OCI-LY3 (cell line): Measurements from ENCODE around the gene CUX1.

Experiments used
- H2AFZ ChIP-seq: fragments of 200-600, 300-600 bp; shearing (Covaris generic); 2 replicates; pipeline ENCODE4 v1.6.0; 2014; ENCODE audit warnings: antibody characterized with exemption, low read depth, low read length
- H3K27ac ChIP-seq: fragments of 200-600, 300-600 bp; sonication (generic); 2 replicates; pipeline ENCODE4 v1.5.1; 2014; ENCODE audit warnings: mild to moderate bottlenecking, low read length, moderate library complexity, mixed read lengths
- H3K27me3 ChIP-seq: fragments of 200-600, 300-600 bp; sonication (generic); 2 replicates; pipeline ENCODE4 v1.6.1; 2014; ENCODE audit warnings: low read depth, low read length, mixed read lengths
- H3K36me3 ChIP-seq: fragments of 200-600, 300-600 bp; sonication (generic); replicated peaks from 2 replicates; pipeline ENCODE3; 2014; ENCODE audit warnings: low read depth, low read length, mixed read lengths
- H3K4me1 ChIP-seq: fragments of 300-600, 200-600 bp; sonication (generic); 2 replicates; pipeline ENCODE4 v1.6.1; 2014; ENCODE audit warnings: low read length, mixed read lengths
- H3K4me2 ChIP-seq: fragments of 200-600, 300-600 bp; sonication (generic); 2 replicates; pipeline ENCODE4 v1.6.1; 2014; ENCODE audit warnings: low read length, mixed read lengths
- H3K4me3 ChIP-seq: fragments of 300-600, 200-600 bp; sonication (generic); 2 replicates; pipeline ENCODE4 v1.5.1; 2014; ENCODE audit warnings: antibody characterized with exemption, mild to moderate bottlenecking, low read length, moderate library complexity
- H3K79me2 ChIP-seq: fragments of 300-600, 200-600 bp; shearing (Covaris generic); 2 replicates; pipeline ENCODE4 v1.6.1; 2014; ENCODE audit warnings: mild to moderate bottlenecking, low read length, mixed read lengths
- H3K9ac ChIP-seq: fragments of 300-600, 200-600 bp; shearing (Covaris generic); 2 replicates; pipeline ENCODE4 v1.6.0; 2014; ENCODE audit warnings: mild to moderate bottlenecking, low read length, moderate library complexity
- H3K9me3 ChIP-seq: fragments of 200-600, 300-600 bp; shearing (Covaris generic); 2 replicates; pipeline ENCODE4 v1.6.1; 2014; ENCODE audit warnings: low read length, mixed read lengths; ENCODE audit not compliant: insufficient read depth
- H4K20me1 ChIP-seq: fragments of 200-600, 300-600 bp; sonication (generic); 2 replicates; pipeline ENCODE4 v1.6.1; 2016; ENCODE audit warnings: low read length, mixed read lengths; ENCODE audit not compliant: insufficient read depth
- EZH2phosphoT487 ChIP-seq: fragments of 200-600 bp; shearing (Covaris generic); IDR thresholded peaks from 2 replicates; pipeline ENCODE4 v1.6.1; 2018; ENCODE audit warnings: antibody characterized with exemption, mixed run types, low read depth
- TF ChIP-seq, protein P1 (sequence below): fragments of 200-600, 300-600 bp; sonication (generic); IDR thresholded peaks from 2 replicates; pipeline ENCODE4 v1.5.1; 2014; ENCODE audit warnings: antibody characterized with exemption, low read length, low read depth

The CUX1 gene

DNA sequence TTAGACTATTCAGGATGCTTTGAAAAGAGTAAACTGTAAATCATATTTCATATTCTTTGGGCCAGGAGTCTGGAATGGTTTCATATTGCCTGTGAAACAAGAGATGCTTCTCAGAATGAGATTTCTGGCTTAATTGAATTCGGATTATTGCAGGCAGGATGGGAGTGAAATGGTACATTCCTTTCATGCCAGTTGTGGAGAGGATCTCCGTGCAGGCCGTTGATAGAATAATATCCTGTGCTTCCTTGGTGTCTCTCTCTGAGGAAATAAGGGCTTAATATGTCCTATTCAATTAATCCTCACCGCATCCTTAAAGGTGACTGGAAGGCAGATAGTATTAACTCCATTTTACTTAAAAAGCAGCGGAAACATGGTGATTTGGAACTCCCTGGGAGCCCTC is 56.6 kb downstream of the CUX1 start:
- H3K9ac ChIP-seq: no peak overlapping the region
- TF ChIP-seq, protein P1, sequence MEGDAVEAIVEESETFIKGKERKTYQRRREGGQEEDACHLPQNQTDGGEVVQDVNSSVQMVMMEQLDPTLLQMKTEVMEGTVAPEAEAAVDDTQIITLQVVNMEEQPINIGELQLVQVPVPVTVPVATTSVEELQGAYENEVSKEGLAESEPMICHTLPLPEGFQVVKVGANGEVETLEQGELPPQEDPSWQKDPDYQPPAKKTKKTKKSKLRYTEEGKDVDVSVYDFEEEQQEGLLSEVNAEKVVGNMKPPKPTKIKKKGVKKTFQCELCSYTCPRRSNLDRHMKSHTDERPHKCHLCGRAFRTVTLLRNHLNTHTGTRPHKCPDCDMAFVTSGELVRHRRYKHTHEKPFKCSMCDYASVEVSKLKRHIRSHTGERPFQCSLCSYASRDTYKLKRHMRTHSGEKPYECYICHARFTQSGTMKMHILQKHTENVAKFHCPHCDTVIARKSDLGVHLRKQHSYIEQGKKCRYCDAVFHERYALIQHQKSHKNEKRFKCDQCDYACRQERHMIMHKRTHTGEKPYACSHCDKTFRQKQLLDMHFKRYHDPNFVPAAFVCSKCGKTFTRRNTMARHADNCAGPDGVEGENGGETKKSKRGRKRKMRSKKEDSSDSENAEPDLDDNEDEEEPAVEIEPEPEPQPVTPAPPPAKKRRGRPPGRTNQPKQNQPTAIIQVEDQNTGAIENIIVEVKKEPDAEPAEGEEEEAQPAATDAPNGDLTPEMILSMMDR: no peak
- no peak for TF ChIP-seq EZH2phosphoT487
- H3K27me3 ChIP-seq: no peaks in the 10 kb centered on the region
- no peaks in the 10 kb centered on the region for H3K36me3 ChIP-seq
- no peak overlapping the region for H3K27ac ChIP-seq
- H2AFZ ChIP-seq: no peak overlapping the region
- peaks cover 68% of the 10 kb centered on the region for H4K20me1 ChIP-seq
- H3K79me2 ChIP-seq: peaks cover 73% of the 10 kb centered on the region
- H3K4me1 ChIP-seq: peaks cover 21% of the 10 kb centered on the region
- no peak overlapping the region for H3K4me2 ChIP-seq
- H3K9me3 ChIP-seq: no peaks in the 10 kb centered on the region
- H3K4me3 ChIP-seq: no peak overlapping the region

DNA sequence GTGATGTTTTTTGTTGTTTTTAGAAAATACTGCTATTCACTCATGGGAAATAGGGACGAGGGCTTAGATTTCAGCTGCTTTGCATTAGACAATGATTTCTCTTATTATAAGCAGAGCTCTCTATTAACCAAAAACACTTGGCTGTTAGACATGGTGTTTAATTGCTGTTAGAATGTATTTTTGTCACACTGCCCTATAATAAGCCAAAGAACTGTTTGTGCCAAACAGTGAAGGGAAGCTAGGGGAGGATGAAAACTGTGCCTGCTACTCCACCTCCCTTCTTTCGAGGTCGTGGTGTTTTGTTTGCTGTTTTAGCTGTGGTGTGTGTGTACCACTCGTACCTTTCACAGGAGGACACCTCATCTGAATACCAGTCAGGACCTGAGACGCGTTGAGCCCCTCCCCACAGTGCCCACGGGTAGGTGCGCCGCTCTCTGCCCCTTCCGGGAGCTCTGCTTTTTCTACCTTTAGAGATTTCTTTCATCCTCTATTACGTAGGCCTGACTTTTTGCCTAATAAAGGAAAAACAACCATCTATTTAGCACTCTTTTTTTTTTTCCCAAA is 57.9 kb downstream of the CUX1 start:
- Histone ChIP-seq H4K20me1 (peaks cover 68% of the 10 kb centered on the region), H2AFZ (no peak overlapping the region), H3K4me2 (no peak overlapping the region), H3K9me3 (no peaks in the 10 kb centered on the region), H3K4me3 (no peak overlapping the region), H3K4me1 (peaks cover 8% of the 10 kb centered on the region), H3K36me3 (no peaks in the 10 kb centered on the region), H3K79me2 (peaks cover 72% of the 10 kb centered on the region), H3K9ac (no peak overlapping the region), H3K27ac (no peak overlapping the region), H3K27me3 (no peaks in the 10 kb centered on the region)
- TF ChIP-seq EZH2phosphoT487: no peak
- TF ChIP-seq, protein P1: no peak

DNA sequence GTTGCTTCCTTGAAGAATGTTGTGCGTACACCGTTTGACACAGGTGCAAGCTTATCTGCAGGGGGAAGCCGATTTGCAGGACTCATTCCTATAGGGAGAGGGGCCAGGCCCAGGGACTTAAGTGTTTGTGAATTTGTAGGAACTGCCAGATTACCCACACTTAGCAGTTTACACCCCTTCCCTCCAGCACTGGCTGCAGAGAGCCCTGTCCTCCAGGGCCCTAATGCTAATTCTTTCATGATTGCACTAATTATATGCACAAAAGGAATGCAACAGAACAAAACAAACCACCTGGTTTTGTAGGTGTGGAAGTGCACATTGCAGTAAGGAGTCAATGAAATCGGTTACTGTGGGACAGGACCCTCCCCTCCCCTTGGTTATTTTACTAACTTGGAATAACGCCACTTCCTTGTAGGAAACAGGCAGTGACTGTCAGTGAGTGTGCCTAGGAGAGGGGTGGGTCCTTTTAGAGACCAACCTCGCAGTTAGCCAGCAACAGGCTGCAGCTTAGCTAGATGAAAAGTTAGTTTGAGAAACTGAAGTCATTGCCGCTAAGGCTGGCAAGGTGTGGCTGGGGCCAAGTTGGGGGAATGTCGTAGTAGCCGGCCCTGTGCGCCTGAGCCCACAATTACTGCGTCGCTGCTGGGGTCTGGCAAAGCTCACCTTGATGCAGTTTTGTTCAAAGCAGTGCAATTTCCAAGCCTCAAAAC is 60.6 kb downstream of the CUX1 start:
- H3K27ac ChIP-seq: no peak overlapping the region
- no peak overlapping the region for H2AFZ ChIP-seq
- H4K20me1 ChIP-seq: peaks cover 81% of the 10 kb centered on the region
- no peak overlapping the region for H3K9ac ChIP-seq
- no peak overlapping the region for H3K4me2 ChIP-seq
- TF ChIP-seq EZH2phosphoT487: no peak
- TF ChIP-seq, protein P1: no peak
- no peaks in the 10 kb centered on the region for H3K9me3 ChIP-seq
- no peaks in the 10 kb centered on the region for H3K4me1 ChIP-seq
- H3K27me3 ChIP-seq: no peaks in the 10 kb centered on the region
- H3K36me3 ChIP-seq: no peaks in the 10 kb centered on the region
- H3K79me2 ChIP-seq: peaks cover 78% of the 10 kb centered on the region
- no peak overlapping the region for H3K4me3 ChIP-seq

DNA sequence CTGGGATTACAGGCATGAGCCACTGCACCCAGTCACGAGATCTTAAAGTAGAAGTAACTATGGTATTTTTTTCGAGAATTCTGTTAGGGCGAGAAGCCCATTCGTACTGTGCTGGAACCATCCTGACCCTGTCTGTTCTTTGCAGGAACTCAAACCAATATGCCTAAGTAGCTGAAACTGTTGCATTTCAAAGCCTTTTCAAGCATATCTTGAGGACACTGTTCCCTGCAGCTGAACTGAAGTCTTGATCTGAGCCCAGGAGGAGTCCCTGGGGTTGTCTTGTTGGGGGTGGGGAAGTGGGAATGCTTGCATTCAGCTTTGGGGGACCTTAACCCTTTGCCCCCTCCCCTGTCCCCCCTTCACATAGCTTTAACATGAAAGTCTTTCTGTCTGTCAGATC is 61.5 kb downstream of the CUX1 start:
- H3K36me3 ChIP-seq: no peaks in the 10 kb centered on the region
- TF ChIP-seq, protein P1: no peak
- no peak for TF ChIP-seq EZH2phosphoT487
- H3K9me3 ChIP-seq: no peaks in the 10 kb centered on the region
- H3K4me2 ChIP-seq: no peak overlapping the region
- H3K9ac ChIP-seq: no peak overlapping the region
- peaks cover 81% of the 10 kb centered on the region for H4K20me1 ChIP-seq
- no peak overlapping the region for H3K4me3 ChIP-seq
- no peak overlapping the region for H2AFZ ChIP-seq
- no peaks in the 10 kb centered on the region for H3K4me1 ChIP-seq
- H3K27me3 ChIP-seq: no peaks in the 10 kb centered on the region
- peaks cover 79% of the 10 kb centered on the region for H3K79me2 ChIP-seq
- no peak overlapping the region for H3K27ac ChIP-seq
